IMR-90 (cell line): Measurements from ENCODE around the gene CNPY4.

Experiments used
- CTCF ChIP-seq: conservative IDR thresholded peaks from 2 replicates; pipeline ENCODE4 v1.5.1; 2012; ENCODE audit warnings: mild to moderate bottlenecking, low read depth, low read length, improper control_type of control experiment
- NFE2L2 ChIP-seq: fragments of 150-350 bp; IDR thresholded peaks from 2 replicates; pipeline ENCODE4 v1.6.1; 2016; ENCODE audit warnings: low read depth, mild to moderate bottlenecking, low read length

GRCh38 chr7:100124301-100125230, 5.1 kb downstream of the CNPY4 start:
- TF ChIP-seq NFE2L2 (no peak), CTCF (no peak)
